ENCODE results near the gene HBP1. TPM values are rescaled to one million over a fixed set of nuclear protein-coding genes. Genes with fewer than 3 reads are reported as not detected.

Gene HBP1
- total RNA-seq, 4 donors from 2014 or later, result 144 to 232 (median 192) TPM

GRCh38 chr7:107201795-107202450 is 33.1 kb downstream of the HBP1 start:
- TF ChIP-seq CTCF (IDR thresholded peaks at IDR 0.05), result no peak
- TF ChIP-seq POLR2A (IDR thresholded peaks at IDR 0.05), result no peak
- intact Hi-C loops (cut with DNase I; ENCODE audit: low total_unique reads), result no loop called here
- no peak for DNase-seq (ENCODE audit: low spot score in 2 of 2)
- no peak overlapping the region for H3K4me3 ChIP-seq (ENCODE audit: low read depth, poor library complexity, severe bottlenecking)
- WGBS, 2 donors, result 55 to 62% methylated on average over 4 of the region's 4 CpGs

DNA sequence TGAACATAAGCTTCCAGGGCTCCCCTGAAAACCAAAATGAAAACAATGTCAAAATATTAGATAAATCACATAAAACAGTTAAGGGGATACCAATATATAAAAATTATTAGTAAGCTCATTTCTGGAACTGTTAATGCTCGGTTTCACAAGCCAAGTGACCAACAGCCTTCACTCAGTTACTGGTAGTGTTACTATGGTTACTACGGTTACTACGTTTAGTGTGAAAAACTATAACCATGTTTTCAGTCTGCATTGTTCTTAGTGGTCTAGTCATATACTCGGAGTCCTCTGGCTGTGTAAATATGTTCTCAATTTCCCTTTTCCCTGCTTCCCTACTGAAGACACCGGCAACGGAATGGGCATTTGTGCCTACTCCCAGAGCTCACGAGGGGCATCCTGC is 34.8 kb downstream of the HBP1 start:
- intact Hi-C loops (cut with DNase I; ENCODE audit: low total_unique reads), result no loop called here
- 85 to 87% methylated on average over 7 of the region's 7 CpGs for WGBS, 2 donors
- no peak overlapping the region for H3K4me3 ChIP-seq (ENCODE audit: low read depth, poor library complexity, severe bottlenecking)
- DNase-seq (ENCODE audit: low spot score in 2 of 2), result no peak
- TF ChIP-seq CTCF (IDR thresholded peaks at IDR 0.05) (no peak), POLR2A (IDR thresholded peaks at IDR 0.05) (no peak)

DNA sequence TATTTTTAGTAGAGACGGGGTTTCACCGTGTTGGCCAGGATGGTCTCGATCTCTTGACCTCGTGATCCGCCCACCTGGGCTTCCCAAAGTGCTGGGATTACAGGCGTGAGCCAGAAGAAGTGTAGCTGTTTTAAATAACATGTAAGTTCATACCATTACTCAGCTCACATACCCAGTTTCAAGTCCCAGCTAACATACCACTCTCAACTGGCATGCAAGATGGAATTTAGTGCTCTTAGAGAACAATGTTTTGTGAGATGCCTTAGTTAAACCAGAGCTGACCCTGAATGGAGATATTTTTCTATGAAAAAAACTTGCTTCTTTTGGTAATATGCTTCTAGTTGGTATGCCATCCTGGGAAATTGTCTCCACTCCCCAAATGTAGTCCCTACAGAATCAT is 37.3 kb downstream of the HBP1 start:
- DNase-seq (ENCODE audit: low spot score in 2 of 2), result no peak
- intact Hi-C loops (cut with DNase I; ENCODE audit: low total_unique reads), result no loop called here
- TF ChIP-seq CTCF (IDR thresholded peaks at IDR 0.05) (no peak), POLR2A (IDR thresholded peaks at IDR 0.05) (no peak)
- 94 to 97% methylated on average over 6 of the region's 6 CpGs for WGBS, 2 donors
- no peak overlapping the region for H3K4me3 ChIP-seq (ENCODE audit: low read depth, poor library complexity, severe bottlenecking)

GRCh38 chr7:107206706-107207105 is 37.9 kb downstream of the HBP1 start:
- TF ChIP-seq CTCF (IDR thresholded peaks at IDR 0.05) (no peak), POLR2A (IDR thresholded peaks at IDR 0.05) (no peak)
- no peak overlapping the region for H3K4me3 ChIP-seq (ENCODE audit: low read depth, poor library complexity, severe bottlenecking)
- WGBS, 2 donors, result 44 to 54% methylated on average over 3 of the region's 3 CpGs
- no peak for DNase-seq (ENCODE audit: low spot score in 2 of 2)
- intact Hi-C loops (cut with DNase I; ENCODE audit: low total_unique reads), result no loop called here

- H3K4me3 ChIP-seq (ENCODE audit: low read depth, poor library complexity, severe bottlenecking), result no peak overlapping the region
- TF ChIP-seq POLR2A (IDR thresholded peaks at IDR 0.05) (no peak), CTCF (IDR thresholded peaks at IDR 0.05) (no peak)
- WGBS, 2 donors, result 80 to 89% methylated on average over 5 of the region's 5 CpGs
- no peak for DNase-seq (ENCODE audit: low spot score in 2 of 2)
- intact Hi-C loops (cut with DNase I; ENCODE audit: low total_unique reads), result no loop called here
Observed at GRCh38 chr7:107207459-107207858, 38.7 kb downstream of the HBP1 start.

GRCh38 chr7:107208024-107208521 is 39.3 kb downstream of the HBP1 start:
- WGBS, 2 donors, result 38 to 47% methylated on average over 3 of the region's 3 CpGs
- no peak for DNase-seq (ENCODE audit: low spot score in 2 of 2)
- TF ChIP-seq CTCF (IDR thresholded peaks at IDR 0.05), result no peak
- TF ChIP-seq POLR2A (IDR thresholded peaks at IDR 0.05), result no peak
- intact Hi-C loops (cut with DNase I; ENCODE audit: low total_unique reads), result no loop called here
- no peak overlapping the region for H3K4me3 ChIP-seq (ENCODE audit: low read depth, poor library complexity, severe bottlenecking)

All from lower leg skin (tissue), 4 donors.